Eye (tissue), 1 donor: Measurements from ENCODE around the gene ATP12A.

Experiments used
- DNase-seq: peaks from one replicate; pipeline ENCODE4 v3.0.0-alpha.2; 2015

The ATP12A gene

DNA sequence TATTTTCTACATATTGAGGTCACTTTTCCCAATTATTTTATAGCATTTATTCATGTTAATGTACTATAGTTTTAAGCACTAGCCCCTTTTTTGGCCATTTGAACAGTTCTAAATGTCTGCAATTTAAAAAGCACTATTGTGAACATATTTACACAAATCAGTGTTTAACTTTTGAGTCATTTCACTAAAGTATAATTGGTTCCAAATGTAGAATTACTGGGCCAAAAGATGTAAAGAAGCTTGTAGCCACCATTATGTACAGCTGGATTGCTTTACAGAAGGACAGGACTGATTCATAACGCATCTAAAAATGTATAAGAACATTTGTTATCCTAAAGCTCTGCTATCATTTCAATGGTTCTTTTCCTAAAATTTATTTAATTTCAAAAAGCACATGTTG is 16.6 kb upstream of the ATP12A start:
- DNase-seq, result no peak

DNA sequence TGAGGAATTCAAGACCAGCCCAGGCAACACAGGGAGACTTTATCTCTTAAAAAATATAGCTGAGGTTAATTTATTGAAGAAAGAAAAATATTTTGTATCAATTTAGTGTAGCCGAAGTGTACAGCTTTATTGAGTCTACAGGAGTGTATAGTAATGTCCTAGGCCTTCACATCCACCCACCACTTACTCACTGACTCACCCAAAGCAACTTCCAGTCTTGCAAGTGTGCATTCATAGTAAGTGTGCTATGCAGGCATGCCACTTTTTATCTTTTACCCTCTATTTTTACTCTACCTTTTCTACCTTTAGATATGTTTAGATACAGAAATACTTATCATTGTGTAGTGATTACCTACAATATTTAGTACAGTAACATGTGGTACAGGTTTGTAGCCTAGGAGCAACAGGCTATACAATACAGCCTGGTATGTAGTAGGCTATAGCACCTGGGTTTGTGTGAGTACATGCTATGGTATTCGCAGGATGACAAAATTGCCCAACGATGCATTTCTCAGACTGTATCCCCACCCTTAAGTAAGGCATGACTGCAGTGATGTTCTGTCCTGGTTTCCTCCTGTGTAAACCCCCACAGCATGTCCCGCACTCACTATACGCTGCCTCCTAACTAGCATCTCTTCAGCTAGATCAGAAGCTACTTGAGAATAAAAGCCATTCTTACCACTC is 15.3 kb upstream of the ATP12A start:
- no peak for DNase-seq

DNA sequence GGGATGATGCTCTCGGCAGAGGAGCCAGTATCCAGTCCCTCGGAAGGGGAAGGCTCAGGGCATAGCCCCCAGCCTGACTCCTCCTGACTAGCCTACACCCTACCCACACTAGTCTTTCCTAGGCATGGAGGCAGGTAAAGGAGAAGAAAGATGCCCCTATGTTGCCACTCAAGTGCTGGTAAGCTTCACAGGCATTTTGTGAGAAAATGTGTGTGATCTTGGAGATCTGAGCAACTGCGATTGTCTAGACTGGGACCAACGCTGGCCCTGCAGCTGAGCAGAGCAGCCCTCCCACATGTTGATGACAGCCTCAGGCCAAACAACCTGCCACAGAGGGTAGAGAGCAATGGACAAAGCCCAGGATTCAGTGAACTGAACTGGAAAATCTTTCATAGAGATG is 11.7 kb upstream of the ATP12A start:
- no peak for DNase-seq

DNA sequence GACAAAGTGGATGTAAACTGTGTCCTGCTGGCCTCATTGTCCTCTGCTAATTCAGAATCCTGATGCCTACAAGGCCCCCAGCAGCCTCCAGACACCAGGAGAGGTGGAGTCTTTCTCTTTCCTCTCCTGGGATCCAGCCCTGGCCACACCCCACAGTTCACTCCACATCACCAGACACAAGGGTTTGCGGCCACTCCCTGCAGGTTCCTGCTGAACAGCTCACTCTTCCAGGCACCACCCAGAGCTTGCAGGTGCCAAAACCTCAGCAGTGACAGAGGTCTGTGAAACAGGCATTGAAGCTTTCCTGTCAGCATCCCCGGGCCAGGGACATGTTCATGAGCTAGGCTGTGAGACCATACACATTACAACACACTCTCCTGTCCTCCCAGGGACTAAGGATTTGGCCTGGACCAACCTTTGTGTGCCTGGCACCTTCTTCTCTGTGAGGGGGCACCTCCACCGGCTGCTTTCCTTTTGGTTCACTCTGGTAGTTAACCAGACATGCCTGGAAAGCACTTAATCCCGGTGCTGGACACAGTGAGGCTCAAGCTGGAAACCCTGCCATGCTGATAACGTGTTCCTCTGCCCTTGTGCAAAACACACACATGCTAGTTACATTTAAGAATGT is 11.1 kb upstream of the ATP12A start:
- DNase-seq, result no peak

DNA sequence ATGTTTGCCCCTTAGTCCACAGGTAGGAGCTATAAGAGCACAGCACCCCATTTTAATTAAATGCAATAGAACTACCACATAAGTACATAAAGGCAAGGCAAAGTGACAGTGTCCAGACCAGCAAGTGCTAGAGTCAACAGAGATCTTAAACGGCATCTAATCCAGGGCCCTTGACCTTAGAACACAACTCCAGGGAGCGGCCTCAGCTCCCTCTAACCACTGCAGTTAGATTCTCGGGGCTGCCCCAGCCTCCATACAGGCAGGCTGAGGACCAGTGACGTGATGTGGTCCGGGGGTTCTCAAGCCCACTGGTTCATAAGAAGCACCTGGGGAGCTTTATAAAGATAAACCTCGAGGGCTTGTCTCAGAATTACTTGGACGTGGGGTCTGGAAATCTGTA is 10.0 kb upstream of the ATP12A start:
- no peak for DNase-seq

DNA sequence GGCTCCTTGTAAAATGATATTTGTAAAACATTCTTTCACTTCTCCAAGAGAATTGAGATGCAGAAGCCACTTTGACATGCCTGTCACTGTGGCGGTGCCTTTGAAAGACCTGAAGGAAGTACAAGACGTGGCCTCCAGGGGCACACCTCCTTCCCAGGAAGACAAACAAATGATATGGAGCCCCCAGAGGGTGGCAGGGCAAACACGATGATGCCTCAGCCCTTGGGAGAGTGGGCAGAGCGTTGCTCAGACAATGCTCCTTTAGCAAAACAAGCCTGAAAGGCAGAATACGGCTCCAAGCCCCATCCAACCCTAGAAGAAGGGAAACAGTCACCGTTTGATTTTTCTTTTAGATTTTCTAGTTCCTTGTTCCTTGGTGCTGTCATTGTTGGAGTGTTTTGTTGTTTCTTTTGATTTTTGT is 9.2 kb upstream of the ATP12A start:
- DNase-seq, result peak; percentile 56

DNA sequence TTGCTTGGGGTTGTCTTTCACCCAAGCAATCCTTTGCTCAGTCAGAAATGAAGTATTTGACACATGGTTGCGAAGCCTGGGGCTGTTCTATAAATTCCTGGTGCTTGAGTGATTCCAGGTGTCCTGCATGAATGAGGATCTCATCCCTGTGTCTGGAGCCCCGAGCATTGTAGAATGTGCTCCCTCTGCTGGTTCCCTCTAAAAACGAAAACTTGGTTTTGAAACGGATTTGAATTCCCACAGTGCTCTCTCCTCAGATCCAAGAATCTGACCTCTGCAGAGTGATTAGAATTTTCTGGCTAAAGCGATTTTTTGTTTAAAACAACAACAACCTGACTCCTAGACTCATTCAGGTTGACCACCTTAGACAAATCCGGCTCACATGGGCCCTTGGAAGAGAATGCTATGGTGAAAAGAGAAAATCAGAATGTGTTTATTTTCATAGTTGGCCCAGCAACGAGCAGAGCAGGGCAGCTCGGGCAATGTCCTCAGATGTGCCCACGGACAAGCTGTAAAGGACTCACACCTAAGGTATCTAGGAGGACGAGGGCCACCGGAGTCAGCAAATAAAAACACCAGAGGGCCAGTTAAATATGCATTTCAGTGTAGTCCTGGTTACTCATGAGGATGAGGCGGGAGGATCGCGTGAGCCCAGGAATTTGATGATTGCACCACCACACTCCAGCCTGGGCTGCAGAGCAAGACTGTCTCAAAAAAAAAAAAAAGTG is 8.7 kb upstream of the ATP12A start:
- DNase-seq, result peak; percentile 85

DNA sequence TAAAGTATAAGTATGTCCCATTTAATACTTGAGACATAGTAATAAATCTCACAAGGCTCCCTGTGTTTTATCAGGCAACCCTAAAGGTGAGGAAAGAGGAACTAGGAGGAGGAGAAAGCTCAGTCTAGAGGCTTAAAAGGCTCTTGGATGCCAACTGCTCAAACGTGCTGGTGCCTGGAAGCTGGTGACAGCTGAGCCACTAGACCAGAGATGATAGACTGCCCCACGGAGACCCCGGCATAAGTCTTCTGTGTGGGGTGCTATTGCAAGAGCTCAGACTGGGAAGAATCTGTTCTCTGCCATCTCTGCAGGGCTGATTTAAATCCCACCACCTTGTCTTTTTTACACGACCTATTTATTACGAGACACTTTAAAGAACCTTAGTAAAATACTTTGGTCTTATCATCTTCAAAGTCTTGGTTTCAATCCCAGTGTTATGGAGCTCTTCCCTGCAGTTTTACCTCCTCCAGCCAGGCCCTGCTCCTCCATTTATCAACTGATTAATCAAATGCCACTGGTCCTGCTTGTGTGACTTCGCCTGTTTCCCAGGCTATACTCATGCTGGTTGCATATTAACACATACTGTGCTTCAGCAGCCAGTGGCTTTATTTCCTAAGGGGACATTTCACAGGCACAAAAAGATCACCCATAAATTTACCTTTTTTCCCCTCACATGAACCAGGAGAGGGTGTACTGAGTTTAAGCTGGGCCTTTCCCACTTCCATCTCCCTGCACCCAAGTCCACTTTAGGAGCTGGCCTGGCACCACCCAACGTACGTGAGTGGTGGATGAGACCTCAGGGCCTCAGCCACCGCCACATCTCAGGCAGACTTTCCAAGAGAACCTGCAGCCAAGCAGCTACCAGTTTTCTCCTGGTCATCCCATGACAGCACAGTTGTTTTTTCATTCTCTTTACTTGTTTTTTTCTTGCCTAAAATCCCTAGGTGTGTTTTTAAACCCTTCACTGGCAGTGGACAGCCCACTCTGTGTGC is 7.8 kb upstream of the ATP12A start:
- no peak for DNase-seq

DNA sequence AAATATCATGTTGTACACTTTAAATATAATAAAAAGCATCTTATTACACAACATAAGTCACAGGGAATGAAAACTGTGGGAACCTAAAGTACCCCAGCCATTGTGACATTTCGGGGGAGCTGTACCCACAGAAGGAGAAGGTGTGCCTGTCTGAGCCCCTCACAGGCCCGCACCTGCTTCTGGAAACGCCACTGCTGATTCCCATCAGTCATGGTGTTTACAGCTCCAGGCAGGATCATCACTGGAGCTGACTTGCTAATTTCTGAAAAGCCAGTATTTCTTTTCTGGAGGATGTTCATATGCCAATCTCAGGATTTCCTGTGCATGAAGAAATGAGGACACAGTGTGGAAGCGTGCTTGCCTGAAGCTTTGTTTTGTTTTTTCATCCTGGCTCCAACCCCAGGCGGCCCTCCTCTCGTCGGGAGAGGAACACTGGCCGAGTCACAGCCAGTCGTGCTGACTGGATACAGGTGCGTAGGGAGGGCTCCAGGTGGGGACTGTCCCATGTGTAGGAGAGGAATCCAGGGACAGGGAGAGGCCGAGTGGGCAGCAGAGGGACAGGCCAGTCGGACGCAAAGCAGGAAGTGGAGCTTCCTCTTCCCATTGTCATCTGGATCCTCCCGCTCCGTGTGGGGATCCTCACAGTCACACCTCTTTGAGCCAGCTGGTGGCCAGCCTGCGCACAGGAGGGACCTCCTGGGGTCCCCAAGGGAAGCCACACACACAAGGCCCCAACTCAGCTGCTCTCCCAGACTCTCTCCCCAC is 4.2 kb upstream of the ATP12A start:
- DNase-seq, result peak; percentile 5

DNA sequence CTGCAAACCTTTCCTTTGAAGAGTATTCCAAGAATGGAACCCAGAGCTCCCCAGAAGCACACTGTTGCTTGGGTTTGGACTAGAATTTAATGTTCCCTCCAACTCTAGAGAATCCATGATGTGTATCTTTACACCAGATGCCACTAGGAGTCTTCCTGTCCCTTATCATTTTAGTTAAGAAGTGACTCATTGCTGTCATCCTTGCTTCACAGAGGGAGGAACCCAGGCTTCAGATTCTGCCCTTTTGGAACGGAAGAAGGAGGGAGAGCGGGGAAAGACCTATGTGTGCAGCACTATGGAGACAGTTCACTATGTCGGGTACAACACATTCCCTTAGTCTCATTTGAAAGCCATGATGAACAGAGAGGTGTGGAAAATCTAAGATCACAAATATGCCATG is 2.1 kb upstream of the ATP12A start:
- DNase-seq, result no peak

DNA sequence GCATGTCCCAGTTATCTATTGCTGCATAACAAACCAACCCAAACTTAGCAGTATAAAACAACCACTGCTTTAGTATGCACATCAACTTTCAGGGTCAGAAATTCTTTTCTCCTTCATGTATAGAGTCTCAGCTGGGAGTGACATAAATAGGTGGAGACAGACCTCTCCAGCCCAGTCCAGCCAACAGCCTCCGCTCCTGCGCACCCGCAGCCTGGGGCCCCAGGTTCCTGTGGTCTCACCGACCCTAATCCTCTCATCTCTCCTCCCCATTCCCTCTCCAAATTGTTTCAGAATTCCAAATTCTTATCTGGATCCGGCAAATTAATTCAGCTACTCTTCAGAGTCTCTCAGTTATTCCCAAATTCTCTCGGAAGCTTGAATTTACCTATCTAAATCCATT is 522 bp upstream of the ATP12A start:
- DNase-seq, result peak; percentile 24

DNA sequence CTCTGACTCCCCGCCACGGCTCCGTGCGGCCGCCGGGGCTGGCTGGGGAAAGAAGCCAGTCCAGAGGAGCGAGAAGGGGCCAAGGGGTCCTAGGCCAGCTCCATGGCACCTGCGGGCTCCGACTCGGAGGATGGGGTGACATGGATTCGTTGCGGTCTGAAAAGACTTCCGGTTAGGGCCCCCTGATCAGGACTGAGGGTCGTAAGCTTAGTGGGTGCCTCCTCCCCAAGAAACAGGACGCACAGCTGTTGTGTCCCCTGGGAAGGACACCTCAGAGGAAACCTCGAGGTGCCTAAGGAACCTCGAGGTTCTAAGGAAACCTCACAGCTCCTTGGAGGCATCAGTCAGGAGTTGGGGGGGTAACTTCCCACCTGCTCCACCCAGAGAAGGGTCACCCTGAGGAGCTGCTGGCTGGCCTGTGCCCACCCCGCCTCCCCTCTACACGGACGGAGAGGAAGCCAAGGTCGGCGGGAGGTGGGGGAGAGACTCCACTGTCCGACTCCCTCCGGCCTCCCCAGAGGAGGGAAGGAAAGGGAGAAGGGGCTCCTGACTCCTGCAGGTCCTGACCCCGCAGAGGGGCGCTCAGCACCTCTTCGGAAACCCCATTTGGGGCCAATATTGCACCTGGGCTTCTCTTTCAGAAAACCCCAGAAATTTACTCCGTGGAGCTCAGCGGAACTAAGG is 855 bp downstream of the ATP12A start:
- no peak for DNase-seq

DNA sequence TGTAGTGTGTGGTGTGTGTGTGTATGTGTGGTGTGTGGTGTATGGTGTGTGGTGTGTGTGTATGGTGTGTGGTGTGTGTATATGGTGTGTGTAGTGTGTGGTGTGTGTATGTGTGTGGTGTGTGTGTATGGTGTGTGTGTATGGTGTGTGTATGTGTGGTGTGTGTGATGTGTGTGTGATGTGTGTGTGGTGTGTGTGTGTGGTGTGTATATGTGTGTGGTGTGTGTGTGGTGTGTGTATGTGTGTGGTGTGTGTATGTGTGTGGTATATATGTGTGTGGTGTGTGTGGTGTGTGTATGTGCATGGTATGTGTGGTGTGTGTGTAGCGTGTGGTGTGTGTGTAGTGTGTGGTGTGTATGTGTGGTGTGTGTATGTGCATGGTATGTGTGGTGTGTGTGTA is 1.7 kb downstream of the ATP12A start:
- DNase-seq, result no peak

DNA sequence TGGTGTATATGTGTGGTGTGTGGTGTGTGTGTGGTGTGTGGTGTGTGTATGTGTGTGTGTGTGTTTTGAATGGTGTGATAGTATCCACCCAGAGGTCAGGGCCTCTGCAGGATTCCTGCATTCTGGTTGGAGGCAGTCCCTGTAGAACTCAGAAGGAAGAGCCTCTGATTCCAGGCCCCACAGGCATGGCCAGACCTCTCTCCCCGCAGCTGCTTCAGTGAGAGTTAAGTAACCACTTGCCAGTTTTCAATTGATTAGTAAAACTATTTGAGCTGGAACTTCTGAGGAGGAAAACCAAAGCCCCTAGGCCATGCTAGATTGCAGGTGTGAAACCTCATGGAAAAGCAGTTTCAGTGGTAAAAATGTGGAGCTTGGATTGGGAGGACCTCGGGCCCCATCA is 2.1 kb downstream of the ATP12A start:
- peak; percentile 4 for DNase-seq

DNA sequence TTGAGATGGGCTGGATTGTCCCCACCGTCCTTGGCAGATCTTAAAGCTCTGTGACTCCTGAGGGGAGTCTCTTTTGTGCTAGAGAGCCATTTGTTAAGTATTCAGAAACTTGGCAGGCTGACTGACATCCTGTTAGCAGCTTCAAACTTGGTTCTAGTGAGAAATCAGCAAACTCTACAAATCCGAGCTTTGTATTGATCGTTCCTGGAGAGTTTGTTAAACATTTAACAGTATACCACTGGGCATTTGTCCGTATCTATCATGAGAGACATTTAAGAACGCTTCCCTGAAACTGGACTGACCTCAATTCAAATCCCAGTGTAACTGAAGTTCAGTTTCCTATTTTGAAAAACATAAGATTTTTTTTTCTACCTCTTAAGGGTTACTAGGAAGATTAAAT is 3.1 kb downstream of the ATP12A start:
- DNase-seq, result peak; percentile 7

DNA sequence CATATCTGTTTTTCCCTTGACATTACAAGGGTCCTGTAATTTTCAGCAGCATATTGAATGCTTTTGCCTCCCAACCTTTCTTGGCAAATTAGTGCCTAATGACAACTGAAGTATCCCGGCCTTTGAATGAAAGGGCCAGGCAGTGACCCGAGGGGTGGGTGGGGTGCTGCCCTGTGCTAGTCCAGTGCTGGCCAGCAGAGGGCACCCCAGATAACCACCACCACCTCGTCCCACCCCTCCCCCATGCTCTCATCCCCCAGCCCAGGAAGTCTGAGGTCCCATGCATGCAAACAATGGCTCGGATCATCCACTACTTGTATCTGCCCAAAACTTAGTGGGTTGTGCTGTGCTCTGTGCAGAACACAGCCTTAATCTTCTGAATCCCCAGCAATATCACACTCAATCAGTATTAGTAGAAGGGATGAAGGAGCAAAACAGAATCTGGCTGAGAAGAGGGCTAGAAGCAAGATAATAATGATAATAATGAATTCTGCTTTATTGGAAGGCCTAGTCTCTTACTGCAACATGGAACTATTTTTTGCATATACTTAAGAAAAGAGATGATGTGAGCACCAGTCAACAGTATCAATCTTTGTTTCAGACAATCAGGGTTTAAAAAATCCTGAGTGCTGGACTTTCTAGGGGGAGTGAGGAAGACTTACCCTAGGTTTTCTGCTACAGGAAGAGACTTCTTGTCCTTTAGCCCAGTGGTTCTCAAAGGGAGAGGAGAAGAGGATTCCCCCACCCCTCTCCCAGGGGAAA is 3.8 kb downstream of the ATP12A start:
- DNase-seq, result peak; percentile 81

DNA sequence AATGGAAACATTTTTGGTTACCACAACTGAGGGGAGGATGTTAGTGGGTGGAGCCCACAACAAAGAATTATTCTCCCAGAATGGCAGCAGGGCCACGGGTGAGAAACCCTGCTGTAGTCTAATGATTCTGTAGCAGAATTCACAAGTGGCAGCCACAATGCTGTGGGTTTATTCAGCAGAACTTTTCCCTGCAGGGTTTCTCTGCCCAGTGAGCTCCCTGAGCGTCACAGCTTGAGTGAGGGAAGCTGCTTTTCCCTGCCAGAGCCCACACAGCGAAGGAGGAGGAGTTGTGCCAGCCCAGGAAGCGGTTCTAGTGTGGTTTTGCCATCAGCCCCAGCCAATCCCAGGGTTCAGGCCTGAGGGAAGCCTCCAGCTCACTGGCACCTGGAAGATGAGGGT is 4.4 kb downstream of the ATP12A start:
- no peak for DNase-seq

DNA sequence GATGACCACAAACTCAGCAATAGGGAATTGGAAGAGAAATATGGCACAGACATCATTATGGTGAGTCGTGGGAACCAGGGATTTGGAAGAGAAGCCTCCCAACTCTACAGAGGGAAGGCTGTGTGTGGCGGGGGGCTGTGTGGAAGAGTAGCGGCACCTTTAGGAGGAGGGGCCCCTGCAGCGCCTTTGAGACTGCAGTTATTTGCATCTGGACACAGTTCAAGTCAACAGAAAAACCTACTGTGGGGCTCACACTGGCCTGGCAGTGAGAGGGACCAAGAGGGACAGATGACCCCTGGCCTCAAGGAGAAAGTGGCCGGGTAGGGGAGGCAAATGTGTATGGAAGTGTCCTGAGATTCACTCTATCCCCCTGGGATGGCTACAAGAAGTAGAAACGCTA is 5.1 kb downstream of the ATP12A start:
- no peak for DNase-seq

DNA sequence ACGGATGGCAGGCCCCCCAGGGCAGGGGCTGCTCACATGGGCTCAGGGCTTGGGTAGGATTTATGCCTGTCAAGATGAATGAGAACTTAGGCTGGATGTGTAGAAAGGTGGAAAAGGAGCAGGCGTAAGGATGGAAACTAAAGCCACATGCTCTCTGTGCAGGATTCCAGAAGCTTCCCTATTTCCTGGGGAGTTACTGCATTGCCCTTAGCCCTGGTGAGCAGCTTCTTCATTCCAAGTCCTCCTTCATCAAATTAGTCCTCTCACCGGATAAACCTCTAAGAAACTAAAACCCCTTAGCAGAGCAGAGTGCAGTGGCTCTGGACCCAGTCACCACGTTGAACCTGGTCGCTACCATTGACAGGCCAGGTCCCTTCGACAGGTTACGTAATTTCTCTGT is 7.4 kb downstream of the ATP12A start:
- no peak for DNase-seq

DNA sequence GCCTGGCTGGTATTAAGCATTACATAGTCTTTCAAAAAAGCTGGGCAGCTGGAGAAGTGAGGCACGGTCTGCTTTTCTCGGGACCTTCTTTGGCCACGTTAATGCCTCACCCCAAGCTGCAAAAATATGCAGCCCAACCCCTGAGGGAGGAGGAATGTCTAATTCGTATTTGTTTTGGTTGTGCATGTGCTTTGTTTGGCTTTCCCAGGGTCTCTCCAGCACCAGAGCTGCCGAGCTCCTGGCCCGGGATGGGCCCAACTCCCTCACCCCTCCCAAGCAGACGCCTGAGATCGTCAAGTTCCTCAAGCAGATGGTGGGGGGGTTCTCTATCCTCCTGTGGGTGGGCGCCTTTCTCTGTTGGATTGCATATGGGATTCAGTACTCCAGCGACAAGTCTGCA is 7.9 kb downstream of the ATP12A start:
- no peak for DNase-seq

DNA sequence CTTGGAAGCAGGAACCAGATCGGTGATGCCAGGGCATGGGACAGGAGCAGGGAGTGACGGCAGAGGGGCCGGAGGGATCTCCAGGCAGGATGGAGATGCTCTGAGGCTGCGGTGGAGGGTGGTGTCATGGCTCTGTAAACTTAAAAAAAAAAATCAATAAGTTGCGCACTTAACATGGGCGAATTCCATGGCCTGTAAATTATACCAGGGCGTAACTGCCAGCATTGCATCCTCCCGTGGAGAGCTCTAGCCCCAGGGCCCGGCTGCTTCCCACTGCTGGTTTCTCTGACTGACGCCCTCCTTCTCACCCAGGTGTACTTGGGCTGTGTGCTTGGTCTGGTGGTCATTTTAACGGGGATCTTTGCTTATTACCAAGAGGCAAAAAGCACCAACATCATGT is 8.7 kb downstream of the ATP12A start:
- no peak for DNase-seq
